HG02943 (cell line): Measurements from ENCODE around the gene BAIAP2L2.
"Not testable (repeated sequence)": the region's sequence is repeated elsewhere in the genome, so short reads cannot be mapped to it uniquely, and the experiment has no call there.

ENCODE experiments used
- ATAC-seq: cut with Tn5 transposase; IDR thresholded peaks from one replicate; pipeline ENCODE4 v1.9.1; 2021; ENCODE audit warnings: mild to moderate bottlenecking, low read depth, moderate library complexity; ENCODE audit not compliant: unreplicated experiment

BAIAP2L2 gene, protein sequence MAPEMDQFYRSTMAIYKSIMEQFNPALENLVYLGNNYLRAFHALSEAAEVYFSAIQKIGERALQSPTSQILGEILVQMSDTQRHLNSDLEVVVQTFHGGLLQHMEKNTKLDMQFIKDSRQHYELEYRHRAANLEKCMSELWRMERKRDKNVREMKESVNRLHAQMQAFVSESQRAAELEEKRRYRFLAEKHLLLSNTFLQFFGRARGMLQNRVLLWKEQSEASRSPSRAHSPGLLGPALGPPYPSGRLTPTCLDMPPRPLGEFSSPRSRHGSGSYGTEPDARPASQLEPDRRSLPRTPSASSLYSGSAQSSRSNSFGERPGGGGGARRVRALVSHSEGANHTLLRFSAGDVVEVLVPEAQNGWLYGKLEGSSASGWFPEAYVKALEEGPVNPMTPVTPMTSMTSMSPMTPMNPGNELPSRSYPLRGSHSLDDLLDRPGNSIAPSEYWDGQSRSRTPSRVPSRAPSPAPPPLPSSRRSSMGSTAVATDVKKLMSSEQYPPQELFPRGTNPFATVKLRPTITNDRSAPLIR

DNA sequence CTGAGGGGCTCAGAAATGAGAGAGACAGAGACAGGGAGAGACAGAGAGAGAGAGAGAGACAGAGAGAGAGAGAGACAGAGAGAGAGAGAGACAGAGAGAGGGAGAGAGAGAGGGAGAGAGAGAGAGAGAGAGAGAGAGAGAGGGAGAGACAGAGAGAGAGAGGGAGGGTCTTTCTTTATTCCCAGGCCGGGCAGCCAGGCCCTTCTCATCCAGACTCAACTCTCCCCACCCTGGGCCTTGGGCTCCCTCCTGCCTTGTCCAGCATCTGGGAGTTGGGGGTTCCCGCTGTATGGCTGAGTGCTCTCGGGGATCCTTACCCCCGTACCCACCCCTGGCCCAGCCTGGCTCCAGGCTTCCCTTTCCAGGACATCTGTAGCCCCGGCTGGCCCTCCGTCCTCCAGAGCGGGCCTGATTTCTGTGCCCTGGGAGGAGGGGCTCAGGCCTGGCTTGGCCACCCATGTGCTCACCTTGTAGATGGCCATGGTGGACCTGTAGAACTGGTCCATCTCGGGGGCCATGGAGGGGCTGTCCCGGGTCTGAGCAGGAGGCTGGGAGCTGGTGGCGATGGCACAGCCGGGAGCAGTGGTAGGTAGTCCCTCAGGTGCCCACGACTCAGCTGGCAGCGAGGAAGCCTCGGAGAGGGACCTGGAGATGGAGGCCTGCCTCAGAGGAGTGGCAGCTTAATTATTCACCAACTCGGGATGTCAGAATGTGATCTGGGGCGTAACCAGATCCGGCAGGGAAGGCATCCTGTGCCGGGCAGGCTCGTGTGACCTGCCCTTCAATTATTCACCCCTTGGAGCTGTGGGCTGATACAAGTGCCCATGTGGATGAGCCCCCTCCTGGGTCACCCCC, at the start of gene BAIAP2L2:
TSS of gene BAIAP2L2 (minus strand) at position 677 of the 855 bp plus-strand sequence. CDS start at position 518, 159 bp downstream.
- ATAC-seq, result no peak

DNA sequence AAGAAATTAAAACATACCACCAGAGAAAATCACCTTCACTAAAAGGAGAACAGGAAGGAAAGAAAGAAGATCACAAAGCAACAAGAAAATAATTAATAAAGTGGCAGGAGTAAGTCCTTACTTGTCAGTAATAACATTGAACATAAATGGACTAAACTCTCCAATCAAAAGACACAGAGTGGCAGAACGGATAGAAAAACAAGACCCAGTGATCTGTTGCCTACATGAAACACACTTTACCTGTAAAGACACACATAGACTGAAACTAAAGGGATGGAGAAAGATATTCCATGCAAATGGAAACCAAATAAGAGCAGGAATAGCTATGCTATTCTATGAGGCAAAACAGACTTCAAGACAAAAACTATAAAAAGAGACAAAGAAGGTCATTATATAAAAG, 45.2 kb upstream of the BAIAP2L2 start:
- no peak for ATAC-seq

DNA sequence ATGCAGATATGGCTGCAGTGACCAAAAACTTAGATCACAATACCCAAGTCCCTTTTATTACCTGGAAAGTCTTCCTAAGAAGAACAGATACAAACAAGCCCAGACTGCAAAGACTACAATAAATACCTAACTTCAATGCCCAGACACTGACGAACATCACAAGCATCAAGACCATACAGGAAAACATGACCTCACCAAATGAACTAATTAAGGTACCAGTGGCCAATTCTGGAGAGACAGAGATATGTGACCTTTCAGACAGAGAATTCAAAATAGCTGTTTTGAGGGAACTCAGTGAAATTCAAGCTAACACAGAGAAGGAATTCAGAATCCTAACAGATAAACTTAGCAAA, 44.1 kb upstream of the BAIAP2L2 start:
- ATAC-seq, result not testable (repeated sequence)

DNA sequence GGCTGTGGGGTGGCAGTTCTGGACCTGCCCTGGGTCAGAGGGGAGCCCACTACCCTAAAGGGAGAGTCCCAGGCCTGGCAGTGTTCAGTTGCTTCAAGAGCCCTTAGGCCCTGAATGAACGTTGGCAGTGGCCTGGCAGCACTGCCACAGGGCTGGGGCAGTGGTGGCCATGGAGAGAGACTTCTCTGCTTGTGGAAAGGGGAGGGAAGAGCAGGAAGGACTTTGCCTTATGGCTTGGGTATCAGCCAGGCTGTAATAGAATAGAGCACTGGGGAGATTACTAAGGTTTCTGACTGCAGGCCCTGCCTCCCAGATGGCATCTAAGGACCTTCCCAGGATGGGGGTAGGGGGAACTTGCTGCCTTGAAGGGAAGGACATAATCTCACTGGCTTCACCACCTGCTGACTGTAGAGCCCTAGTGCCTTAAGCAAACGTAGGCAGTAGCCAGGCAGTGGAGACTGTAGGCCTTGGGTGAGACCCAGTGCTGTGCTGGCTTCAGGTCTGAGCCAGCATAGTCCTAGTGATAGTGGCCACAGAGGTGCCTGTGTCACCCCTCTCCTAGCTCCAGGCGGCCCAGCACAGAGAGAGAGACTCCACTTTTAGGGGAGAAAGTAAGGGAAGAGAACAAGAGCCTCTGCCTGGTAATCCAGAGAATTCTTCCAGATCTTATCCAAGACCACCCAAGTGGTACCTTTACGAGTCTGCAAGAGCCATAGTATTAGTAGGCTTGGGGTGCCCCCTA, 43.5 kb upstream of the BAIAP2L2 start:
- ATAC-seq, result no peak

DNA sequence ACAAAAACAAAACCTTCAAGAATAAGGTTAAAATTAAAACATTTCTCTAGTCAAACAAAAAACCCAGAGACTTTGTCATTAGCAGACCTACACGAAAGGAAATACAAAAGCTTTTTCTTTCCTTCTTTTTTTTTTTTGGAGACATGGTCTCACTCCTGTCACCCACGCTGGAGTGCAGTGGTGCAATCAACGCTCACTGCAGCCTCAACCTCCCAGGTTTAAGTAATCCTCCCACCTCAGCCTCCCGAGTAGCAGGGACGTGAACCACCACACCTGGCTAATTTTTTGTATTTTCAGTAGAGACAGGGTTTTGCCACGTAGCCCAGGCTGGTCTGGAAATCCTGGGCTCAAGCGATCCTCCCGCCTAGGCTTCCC, 40.6 kb upstream of the BAIAP2L2 start:
- no peak for ATAC-seq

DNA sequence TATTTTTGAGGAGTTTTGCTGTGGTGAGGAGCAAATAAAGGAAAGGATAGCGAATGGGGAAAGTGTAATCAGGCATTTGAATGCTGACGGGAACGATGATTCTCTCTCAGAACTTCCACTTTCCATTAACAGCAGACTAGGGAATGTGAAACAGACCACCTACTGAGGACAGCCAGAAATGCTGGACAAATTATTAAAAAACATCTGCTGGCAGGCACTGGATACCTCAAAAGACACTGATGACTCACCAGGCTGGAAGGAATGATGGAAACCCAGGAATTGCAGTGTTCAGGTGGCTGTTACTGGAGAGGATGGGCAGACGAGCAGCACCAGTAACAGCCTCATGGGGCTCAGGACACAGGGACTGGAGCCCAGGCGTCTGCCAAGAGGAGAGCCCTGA, 37.8 kb upstream of the BAIAP2L2 start:
- ATAC-seq, result no peak

DNA sequence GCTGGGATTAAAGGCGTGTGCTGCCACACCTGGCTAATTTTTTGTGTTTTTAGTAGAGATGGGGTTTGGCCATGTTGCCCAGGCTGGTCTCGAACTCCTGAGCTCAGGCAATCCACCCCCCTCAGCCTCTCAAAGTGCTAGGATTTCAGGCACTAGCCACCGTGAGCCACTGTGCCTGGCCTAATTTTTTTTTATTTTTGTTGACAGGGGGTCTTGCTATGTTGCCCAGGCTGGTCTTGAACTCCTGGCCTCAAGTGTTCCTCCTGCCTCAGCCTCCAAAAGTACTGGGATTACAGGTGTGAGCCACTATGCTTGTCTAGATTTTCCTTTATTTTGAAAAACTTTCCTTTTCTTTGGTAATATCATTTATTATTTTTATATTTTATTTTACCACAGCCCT, 35.7 kb upstream of the BAIAP2L2 start:
- not testable (repeated sequence) for ATAC-seq

DNA sequence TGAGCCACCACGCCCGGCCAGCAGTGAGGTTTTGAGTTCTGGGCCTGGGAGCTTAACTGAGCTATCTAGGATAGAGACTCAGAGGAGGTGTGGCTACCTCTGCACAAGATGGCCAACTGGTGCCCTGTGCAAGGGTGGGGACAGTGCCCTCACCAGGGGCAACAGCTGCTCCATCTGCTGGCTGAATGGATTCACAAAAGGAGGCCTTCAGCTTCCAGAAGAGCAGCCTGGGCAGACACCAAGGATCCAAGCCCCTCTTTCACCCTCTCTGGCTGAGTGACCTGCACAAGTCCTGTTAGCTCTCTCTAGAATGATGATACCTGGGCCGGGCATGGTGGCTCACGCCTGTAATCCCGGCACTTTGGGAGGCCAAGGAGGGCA, 33.5 kb upstream of the BAIAP2L2 start:
- no peak for ATAC-seq

DNA sequence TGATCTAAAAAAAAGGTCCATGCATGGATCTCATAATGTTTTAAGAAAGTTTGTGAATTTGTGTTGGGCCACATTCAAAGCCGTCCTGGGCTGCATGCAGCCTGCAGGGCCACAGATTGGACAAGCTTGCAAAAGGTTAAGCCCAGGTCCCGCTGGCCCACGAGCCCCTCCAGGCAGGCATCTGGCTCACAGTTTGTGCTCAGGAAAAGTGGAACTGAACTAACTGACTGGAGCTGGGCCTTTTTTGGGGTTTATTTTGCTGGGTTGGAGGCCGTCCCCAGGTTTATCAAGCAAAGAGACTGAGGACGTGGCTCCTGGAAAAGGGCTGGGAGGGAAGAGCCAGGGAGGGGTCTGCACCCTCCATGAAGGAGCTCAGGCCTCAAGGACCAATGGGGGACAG, 32.1 kb upstream of the BAIAP2L2 start:
- ATAC-seq, result no peak

DNA sequence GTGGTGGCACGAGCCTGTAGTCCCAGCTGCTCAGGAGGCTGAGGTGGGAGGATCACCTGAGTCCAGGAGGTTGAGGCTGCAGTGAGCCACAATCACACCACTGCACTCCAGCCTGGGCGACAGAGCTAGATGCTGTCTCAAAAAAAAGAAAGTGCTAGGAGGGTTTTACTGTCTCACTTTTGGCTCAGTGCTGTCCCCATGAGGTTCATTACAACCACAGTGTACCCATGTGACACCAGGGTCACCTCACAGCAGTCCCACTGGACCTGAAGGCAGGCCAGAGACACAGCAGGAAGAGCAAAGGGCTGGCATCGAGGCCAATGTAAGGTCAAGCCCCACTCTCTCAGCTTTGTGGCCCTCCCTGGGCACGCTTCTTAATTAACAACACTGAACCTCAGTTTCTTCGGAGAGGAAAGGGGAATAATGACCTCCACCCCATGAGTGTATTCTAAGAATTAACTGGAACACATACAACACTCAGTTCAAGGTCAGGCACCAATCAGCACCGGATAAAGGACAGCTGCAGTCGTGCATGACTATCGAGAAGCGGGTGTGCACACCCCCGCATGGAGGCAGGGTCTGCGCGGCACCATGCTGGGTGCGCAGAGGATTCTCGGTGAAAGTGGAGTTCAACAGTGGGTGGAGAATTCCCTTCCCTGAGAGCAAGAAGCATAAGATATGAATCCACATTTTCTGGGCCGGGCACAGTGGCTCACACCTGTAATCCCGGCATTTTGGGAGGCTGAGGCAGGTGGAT, 30.9 kb upstream of the BAIAP2L2 start:
- no peak for ATAC-seq

DNA sequence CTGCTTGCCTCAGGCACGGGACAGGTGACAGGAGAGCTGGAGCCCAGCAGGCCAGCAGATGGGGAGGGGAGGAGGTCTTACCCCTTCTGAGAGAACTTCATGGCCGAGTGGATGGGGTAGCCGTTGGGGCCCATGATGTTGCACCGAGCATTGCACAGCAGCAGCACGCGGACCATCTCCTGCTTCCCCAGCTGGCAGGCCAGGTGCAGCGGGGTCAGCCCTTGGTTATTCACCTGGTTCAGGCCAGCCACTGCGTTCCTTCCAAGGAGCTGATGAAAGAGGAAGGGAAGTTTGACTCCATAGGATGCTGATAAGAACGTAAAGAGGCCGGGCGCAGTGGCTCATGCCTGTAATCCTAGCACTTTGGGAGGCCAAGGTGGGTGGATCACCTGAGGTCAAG, 29.4 kb upstream of the BAIAP2L2 start:
- no peak for ATAC-seq

DNA sequence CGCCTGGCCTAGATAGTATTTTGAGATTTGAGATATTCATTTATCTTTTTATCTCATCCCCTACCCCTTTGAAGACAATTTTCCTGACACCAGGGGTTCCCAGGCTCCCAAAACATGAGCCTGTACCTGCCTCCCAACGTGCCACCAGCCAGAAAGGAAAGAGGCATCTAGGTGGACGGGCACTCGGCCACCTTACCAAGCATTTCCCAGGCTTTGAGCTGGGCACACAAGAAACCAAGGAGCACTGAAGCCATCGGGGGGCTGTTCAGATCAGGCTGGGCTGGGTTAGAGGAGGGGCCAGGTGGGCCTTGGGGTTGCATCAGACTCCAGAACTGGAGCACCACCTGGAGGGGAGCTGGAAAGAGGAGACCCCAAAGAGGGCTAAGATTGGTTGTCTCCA, 28.5 kb upstream of the BAIAP2L2 start:
- ATAC-seq, result no peak

DNA sequence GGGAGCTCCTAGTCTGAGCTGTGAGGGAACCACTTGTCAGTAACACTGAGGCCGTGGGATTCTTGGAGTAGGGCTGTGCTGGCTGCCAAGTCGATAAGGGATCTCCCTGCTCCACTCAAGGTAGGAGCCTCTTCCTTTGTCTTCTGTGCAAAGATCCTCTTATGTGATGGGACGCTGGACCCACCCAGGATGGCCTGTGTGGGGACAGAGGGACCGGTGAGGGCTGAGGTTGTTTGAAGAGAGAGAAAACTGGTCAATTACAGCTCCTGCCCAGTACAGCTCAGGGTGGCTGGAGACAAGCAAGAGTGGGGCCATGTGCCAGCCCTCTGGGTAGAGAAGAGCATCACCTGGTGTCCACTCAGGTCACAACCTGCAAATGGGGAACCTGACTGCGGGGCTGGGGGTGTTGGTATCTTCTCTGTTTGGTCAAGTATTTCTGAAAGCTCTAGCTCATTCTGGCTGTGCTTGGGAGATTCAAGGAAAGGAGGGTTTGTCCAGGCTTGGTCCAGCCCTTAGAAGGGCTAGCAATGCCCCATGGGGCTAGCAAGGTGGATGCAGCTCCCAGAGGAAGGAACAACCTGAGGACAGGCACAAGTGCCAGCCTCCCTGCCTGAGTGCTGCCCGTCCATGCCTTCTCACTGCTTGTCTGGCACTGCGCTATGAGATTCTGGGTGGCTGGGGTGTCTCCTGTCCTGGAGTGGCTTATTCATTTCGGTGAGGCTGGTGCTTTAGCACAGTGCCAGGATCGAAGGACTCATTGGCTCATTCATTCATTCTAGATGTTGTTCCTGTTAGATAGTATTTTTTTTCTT, 27.6 kb upstream of the BAIAP2L2 start:
- no peak for ATAC-seq

DNA sequence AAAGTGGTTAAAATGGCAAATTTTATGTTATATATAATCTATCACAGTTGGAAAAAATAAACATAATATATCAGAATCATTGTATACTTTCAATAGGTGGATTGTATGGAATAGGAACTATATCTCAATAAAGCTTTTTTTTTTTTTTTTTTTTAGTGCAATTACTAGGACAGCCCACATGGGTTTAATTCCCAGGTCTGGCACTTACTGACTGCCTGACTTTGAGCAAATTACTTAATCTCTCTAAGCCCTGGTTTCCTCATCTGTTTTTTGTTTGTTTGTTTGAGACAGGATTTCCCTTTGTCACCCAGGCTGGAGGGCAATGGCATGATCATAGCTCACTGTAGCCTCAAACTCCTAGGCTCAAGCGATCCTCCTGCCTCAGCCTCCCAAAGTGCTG, 26.1 kb upstream of the BAIAP2L2 start:
- no peak for ATAC-seq

DNA sequence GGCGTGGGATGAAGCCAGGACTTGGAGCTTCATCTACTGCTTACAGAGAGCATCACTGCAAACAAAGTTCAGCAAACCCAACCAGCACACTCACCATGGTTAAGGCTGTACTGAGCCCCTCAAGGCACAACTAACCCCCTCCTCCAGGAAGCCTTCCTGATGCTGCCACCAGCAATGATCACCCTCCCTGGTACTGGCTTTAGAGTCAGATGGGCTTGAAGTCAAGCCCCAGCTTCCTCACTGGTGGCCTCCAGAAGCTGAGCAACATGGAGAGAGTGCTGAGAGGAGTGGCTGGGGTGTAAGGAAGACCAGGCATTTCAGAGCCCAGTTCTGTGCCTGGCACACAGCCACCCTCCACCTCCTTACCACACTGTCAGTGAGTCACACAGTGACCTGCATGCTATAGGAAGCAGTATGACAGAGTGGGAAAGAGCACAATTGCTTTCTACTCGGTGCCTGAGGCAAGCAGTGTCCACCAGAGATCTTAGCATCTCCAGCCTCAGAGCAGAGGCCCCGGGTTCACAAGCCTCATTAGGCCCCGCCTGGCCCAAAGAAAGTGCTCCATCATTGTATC, 24.7 kb upstream of the BAIAP2L2 start:
- no peak for ATAC-seq

DNA sequence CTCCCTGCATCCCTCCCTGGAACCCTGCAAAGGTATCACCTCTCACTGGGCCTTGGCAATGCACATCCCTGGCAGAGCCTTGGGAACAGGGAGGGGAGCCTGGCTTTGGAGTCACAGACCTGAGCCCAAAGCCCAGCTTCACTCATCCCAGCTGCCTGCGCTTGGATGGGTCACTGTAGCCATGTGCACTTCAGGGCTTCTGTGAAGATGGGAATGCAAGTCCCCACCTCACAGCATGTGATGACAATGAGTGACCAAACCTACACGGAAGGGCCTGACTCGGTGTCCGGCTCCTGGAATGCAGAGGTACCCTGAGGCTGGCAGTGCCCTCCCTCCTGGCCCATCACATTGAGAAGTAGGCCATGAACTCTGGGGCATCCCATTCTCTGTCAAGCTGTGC, 22.8 kb upstream of the BAIAP2L2 start:
- no peak for ATAC-seq

DNA sequence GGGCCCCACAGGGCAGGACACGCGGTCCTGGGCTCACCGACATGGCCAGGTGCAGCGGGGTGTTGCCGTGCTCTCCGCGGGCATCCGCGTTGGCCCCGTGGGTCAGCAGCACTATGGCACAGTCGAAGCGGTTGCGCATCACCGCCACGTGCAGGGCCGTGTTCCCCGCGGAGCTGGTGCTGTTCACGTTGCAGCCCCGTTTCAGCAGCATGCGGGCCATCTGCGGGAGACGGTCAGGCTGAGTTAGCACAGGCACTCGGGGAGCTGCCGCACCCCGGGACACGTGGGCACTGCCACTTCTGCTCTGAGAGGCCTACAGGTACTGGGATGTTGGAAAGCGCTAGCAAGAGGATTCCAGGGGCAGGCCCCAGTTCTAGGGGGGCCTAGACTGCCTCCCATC, 22.3 kb upstream of the BAIAP2L2 start:
- no peak for ATAC-seq

DNA sequence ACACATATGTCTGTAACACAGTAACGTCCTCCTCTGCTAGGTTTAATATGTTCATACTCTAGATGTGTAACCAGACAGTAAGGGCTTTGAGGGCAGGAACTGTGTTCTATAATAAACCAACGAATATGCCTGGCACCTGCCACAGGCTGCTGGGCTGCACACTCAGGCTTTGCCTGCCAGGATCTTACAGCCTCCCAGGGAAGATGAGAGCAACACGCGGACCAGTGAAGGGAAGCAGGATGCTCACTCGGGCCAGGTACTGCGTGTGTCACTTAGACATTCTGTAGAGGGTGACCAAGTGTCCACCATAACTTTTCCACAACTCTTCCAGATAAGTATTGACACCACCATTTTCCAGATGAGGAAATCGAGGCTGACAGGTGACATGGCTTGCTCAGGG, 21.7 kb upstream of the BAIAP2L2 start:
- ATAC-seq, result no peak

DNA sequence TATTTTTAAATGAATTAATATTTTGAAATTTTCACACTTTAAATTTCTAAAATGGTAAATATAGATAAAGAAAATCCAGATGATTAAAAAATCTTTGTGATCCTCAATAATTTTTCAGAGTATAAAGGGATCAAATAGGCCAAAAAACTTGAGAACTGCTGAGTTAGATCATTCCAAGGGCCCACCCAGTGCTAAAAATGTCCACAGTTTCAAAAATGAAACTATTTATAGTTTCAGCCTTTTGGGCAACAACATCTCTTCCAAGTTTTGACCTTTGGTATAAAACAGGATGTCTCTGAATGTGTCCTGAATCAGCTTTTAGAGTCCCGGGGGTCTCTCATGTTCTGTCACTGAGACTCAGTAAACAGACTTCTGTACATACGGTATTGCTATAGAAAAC, 20.9 kb upstream of the BAIAP2L2 start:
- no peak for ATAC-seq
